ENCODE measurements around the gene UGT1A7. TPM values are rescaled to one million over a fixed set of nuclear protein-coding genes. Genes with fewer than 3 reads are reported as not detected.
A peak's percentile ranks its signal among the peaks of the same experiment; 100 is the strongest.

Gene UGT1A7
- polyA plus RNA-seq, 3 donors, result not detected

DNA sequence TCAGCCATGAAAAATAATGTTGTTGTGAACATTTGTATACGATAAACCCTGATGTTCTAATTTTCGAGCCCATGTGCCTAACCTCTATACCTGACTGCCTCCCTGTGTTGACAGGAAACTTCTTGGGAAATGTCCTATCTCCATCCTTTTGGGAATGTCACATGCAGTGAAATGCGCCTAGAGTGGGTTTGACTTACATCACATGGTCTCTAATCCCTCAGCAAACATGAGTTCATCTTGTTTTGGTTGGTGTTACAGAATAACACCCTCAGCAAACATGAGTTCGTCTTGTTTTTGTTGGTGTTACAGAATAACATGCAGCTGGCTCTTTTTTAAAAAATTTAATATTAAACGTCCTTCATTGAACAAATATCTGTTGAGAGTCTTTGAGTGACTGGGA lies 6.6 kb downstream of the UGT1A7 start:
- Mint-ChIP-seq H3K27me3 (ENCODE audit: low read depth in 3 of 3) (peaks cover 0 to 2% (median 0%) of the 10 kb centered on the region in 3 donors), H3K36me3 (no peaks in the 10 kb centered on the region), H3K27ac (no peak overlapping the region), H3K9me3 (peaks cover 0 to 5% (median 0%) of the 10 kb centered on the region in 7 donors), H3K4me3 (no peak overlapping the region), H3K4me1 (no peaks in the 10 kb centered on the region)
- TF ChIP-seq, protein P1, sequence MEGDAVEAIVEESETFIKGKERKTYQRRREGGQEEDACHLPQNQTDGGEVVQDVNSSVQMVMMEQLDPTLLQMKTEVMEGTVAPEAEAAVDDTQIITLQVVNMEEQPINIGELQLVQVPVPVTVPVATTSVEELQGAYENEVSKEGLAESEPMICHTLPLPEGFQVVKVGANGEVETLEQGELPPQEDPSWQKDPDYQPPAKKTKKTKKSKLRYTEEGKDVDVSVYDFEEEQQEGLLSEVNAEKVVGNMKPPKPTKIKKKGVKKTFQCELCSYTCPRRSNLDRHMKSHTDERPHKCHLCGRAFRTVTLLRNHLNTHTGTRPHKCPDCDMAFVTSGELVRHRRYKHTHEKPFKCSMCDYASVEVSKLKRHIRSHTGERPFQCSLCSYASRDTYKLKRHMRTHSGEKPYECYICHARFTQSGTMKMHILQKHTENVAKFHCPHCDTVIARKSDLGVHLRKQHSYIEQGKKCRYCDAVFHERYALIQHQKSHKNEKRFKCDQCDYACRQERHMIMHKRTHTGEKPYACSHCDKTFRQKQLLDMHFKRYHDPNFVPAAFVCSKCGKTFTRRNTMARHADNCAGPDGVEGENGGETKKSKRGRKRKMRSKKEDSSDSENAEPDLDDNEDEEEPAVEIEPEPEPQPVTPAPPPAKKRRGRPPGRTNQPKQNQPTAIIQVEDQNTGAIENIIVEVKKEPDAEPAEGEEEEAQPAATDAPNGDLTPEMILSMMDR (IDR thresholded peaks at IDR 0.05), result no peak
- WGBS (ENCODE audit: insufficient coverage), result 80% methylated on average over 1 of the region's 5 CpGs
- Histone ChIP-seq H3K79me2 (ENCODE audit: insufficient read depth, low read length) (no peaks in the 10 kb centered on the region), H3K4me3 (replicated peaks in 1 of 3; ENCODE audit: low read depth in 2 of 3, low read length in 3 of 3) (no peak overlapping the region), H3K4me2 (replicated peaks; ENCODE audit: extremely low read depth, low read length, poor library complexity, severe bottlenecking) (no peak overlapping the region), H3K36me3 (replicated peaks in 1 of 2; ENCODE audit: control insufficient read depth in 1 of 2, insufficient read depth in 2 of 2, low read length in 2 of 2) (no peaks in the 10 kb centered on the region), H2AFZ (ENCODE audit: insufficient read depth, low read depth, low read length, poor library complexity, severe bottlenecking) (no peak overlapping the region), H4K20me1 (ENCODE audit: insufficient read depth, low read length) (no peaks in the 10 kb centered on the region), H3K4me1 (ENCODE audit: control insufficient read depth in 1 of 2, insufficient read depth in 2 of 2, low read length in 2 of 2) (no peaks in the 10 kb centered on the region), H3K9ac (ENCODE audit: insufficient read depth, low read length, poor library complexity, severe bottlenecking) (no peak overlapping the region), H3K9me3 (replicated peaks in 1 of 2; ENCODE audit: control insufficient read depth in 1 of 2, insufficient read depth in 1 of 2, low read length in 2 of 2) (no peaks in the 10 kb centered on the region), H3K27ac (ENCODE audit: low read depth in 1 of 2, low read length in 2 of 2) (no peak overlapping the region), H3K27me3 (ENCODE audit: control insufficient read depth in 2 of 2, insufficient read depth in 2 of 2, low read length in 2 of 2) (no peaks in the 10 kb centered on the region)
- no peak for DNase-seq
- intact Hi-C loops (cut with micrococcal nuclease), result no loop called here

DNA sequence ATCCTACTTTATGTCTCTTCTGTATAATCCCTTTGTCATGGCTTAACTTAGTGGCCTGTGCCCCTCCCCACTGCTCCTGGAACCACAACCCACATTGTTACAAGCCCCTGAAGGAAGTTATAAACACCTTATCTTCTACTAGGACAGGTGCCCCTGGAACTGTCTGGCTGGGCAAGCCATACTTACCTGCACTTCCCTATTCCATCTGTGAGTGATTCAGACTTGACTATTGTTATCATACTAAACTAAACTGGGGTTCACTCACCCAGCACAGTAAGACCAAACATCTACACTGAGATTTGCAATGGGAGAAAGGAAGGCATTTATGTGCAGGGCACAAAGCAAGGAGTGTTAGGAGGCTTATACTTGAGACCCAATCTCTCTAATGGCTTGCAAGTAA lies 7.3 kb downstream of the UGT1A7 start:
- intact Hi-C loops (cut with micrococcal nuclease), result no loop called here
- H3K4me3 Mint-ChIP-seq, result no peak overlapping the region
- TF ChIP-seq, protein P1 (IDR thresholded peaks at IDR 0.05), result no peak
- no peak overlapping the region for H3K4me3 ChIP-seq (replicated peaks in 1 of 3; ENCODE audit: low read depth in 2 of 3, low read length in 3 of 3)
- H3K36me3 ChIP-seq (replicated peaks in 1 of 2; ENCODE audit: control insufficient read depth in 1 of 2, insufficient read depth in 2 of 2, low read length in 2 of 2), result no peaks in the 10 kb centered on the region
- no peak overlapping the region for H3K27ac ChIP-seq (ENCODE audit: low read depth in 1 of 2, low read length in 2 of 2)
- H3K27me3 Mint-ChIP-seq (ENCODE audit: low read depth in 3 of 3), result peaks cover 0 to 2% (median 0%) of the 10 kb centered on the region in 3 donors
- H3K9me3 Mint-ChIP-seq, result peaks cover 0 to 6% (median 0%) of the 10 kb centered on the region in 7 donors
- no peak overlapping the region for H2AFZ ChIP-seq (ENCODE audit: insufficient read depth, low read depth, low read length, poor library complexity, severe bottlenecking)
- no peaks in the 10 kb centered on the region for H3K27me3 ChIP-seq (ENCODE audit: control insufficient read depth in 2 of 2, insufficient read depth in 2 of 2, low read length in 2 of 2)
- H3K27ac Mint-ChIP-seq, result peak overlapping the region in 1 of 7 donors; percentile 54
- no peak overlapping the region for H3K9ac ChIP-seq (ENCODE audit: insufficient read depth, low read length, poor library complexity, severe bottlenecking)
- H3K79me2 ChIP-seq (ENCODE audit: insufficient read depth, low read length), result no peaks in the 10 kb centered on the region
- H3K4me1 Mint-ChIP-seq, result no peaks in the 10 kb centered on the region
- H3K36me3 Mint-ChIP-seq, result no peaks in the 10 kb centered on the region
- H3K4me2 ChIP-seq (replicated peaks; ENCODE audit: extremely low read depth, low read length, poor library complexity, severe bottlenecking), result no peak overlapping the region
- H3K4me1 ChIP-seq (ENCODE audit: control insufficient read depth in 1 of 2, insufficient read depth in 2 of 2, low read length in 2 of 2), result no peaks in the 10 kb centered on the region
- no peaks in the 10 kb centered on the region for H4K20me1 ChIP-seq (ENCODE audit: insufficient read depth, low read length)
- no peak for DNase-seq
- no peaks in the 10 kb centered on the region for H3K9me3 ChIP-seq (replicated peaks in 1 of 2; ENCODE audit: control insufficient read depth in 1 of 2, insufficient read depth in 1 of 2, low read length in 2 of 2)

Data from CD14-positive monocyte (primary cell).